ENCODE measurements around the gene HS3ST4. TPM values are rescaled to one million over a fixed set of nuclear protein-coding genes. Genes with fewer than 3 reads are reported as not detected.

The HS3ST4 gene
- total and polyA plus RNA-seq, 2 of the 8 experiments (the other 6 are each of a cell fraction or from before 2014, with no cell fraction given) = 1.9 to 3.3 TPM

GRCh38 chr16:26149364-26150190, 457.8 kb downstream of the HS3ST4 start:
- no peak overlapping the region for H3K4ac ChIP-seq (replicated peaks; ENCODE audit: insufficient read length, low read depth, low read length)
- no peaks in the 10 kb centered on the region for H4K20me1 ChIP-seq (replicated peaks in 1 of 2; ENCODE audit: control insufficient read depth in 1 of 2, insufficient read depth in 2 of 2, low read length in 2 of 2)
- no peak overlapping the region for H2AK5ac ChIP-seq (ENCODE audit: low read depth, low read length)
- no peak overlapping the region for H2BK20ac ChIP-seq (ENCODE audit: low read length)
- no peak overlapping the region; the same call in 1 of the 2 replicates for H4K8ac ChIP-seq (ENCODE audit: extremely low read depth, insufficient read depth, low read length)
- no peak overlapping the region for H3K14ac ChIP-seq (ENCODE audit: insufficient read length)
- H3K27me3 ChIP-seq (replicated peaks in 1 of 4; ENCODE audit: control insufficient read depth in 3 of 4, extremely low read depth in 1 of 4, insufficient read depth in 3 of 4, low read length in 3 of 4) = no peaks in the 10 kb centered on the region
- no peaks in the 10 kb centered on the region for H3K23me2 ChIP-seq (ENCODE audit: low read depth, low read length)
- H2BK15ac ChIP-seq (ENCODE audit: low read length) = no peak overlapping the region
- POLR2A ChIA-PET (ENCODE audit: partially characterized antibody) = no interaction called here
- no peak for DNase-seq (ENCODE audit: low read depth in 1 of 2, low spot score in 2 of 2)
- H3K18ac ChIP-seq (ENCODE audit: extremely low read depth, low read length) = no peak overlapping the region
- no peak overlapping the region for H2BK120ac ChIP-seq (replicated peaks; ENCODE audit: low read depth, low read length)
- no peaks in the 10 kb centered on the region for H3K79me1 ChIP-seq (ENCODE audit: low read depth, low read length)
- peaks cover 0 to 5% (median 2%) of the 10 kb centered on the region in 4 experiments; a peak in 3 of 7 replicates for H3K4me1 ChIP-seq (replicated peaks in 1 of 4; ENCODE audit: control insufficient read depth in 3 of 4, insufficient read depth in 4 of 4, low read length in 3 of 4)
- H3K4me2 ChIP-seq (ENCODE audit: insufficient read depth in 1 of 2, low read depth in 2 of 2, low read length in 2 of 2) = no peak overlapping the region
- CTCF ChIA-PET (ENCODE audit: partially characterized antibody) = no interaction called here
- H3K27ac ChIP-seq (ENCODE audit: low read depth, low read length) = no peak overlapping the region
- H4K5ac ChIP-seq (ENCODE audit: insufficient read length, low read depth, low read length) = no peak overlapping the region
- H3K23ac ChIP-seq (ENCODE audit: insufficient read length) = no peak overlapping the region
- no peak overlapping the region for H4K91ac ChIP-seq (replicated peaks; ENCODE audit: insufficient read length, low read length)
- H2AFZ ChIP-seq (ENCODE audit: low read length) = no peak overlapping the region
- H3K79me2 ChIP-seq (ENCODE audit: control insufficient read depth in 1 of 2, insufficient read depth in 2 of 2, low read length in 2 of 2) = no peaks in the 10 kb centered on the region
- WGBS, 2 experiments (ENCODE audit: extremely low coverage in 1 of 2, insufficient coverage in 1 of 2, insufficient read length in 1 of 2, insufficient replicate concordance in 2 of 2, low coverage in 1 of 2, low lambda C conversion rate in 2 of 2, missing lambda C conversion rate in 1 of 2) = 88% methylated on average over 5 of the region's 5 CpGs; no CpG with 5 or more reads in 1 of the 2 experiments
- no peak overlapping the region for H3K4me3 ChIP-seq (ENCODE audit: extremely low read depth in 1 of 4, insufficient read depth in 2 of 4, low read depth in 3 of 4, low read length in 4 of 4)
- no peak overlapping the region for H2BK5ac ChIP-seq (ENCODE audit: low read depth, low read length)
- no peaks in the 10 kb centered on the region for H3K9me3 ChIP-seq (ENCODE audit: insufficient read depth in 2 of 2, low read depth in 1 of 2, low read length in 1 of 2)
- no peaks in the 10 kb centered on the region for H3K36me3 ChIP-seq (ENCODE audit: control insufficient read depth in 2 of 4, insufficient read depth in 4 of 4, low read length in 3 of 4)
- H2BK12ac ChIP-seq (ENCODE audit: low read depth, low read length) = no peak overlapping the region
- no peak for FAIRE-seq
- H3K9ac ChIP-seq (replicated peaks in 1 of 4; ENCODE audit: extremely low read depth in 1 of 4, low read depth in 3 of 4, low read length in 3 of 4) = no peak overlapping the region
- TF ChIP-seq RBBP5 (IDR thresholded peaks at IDR 0.05; ENCODE audit: borderline replicate concordance, low read depth, low read length) = no peak
- no peak for TF ChIP-seq SIX5 (IDR thresholded peaks at IDR 0.05; ENCODE audit: low read depth, low read length)
- no peak for TF ChIP-seq GTF2F1 (IDR thresholded peaks at IDR 0.05; ENCODE audit: borderline replicate concordance, low read depth, low read length)
- TF ChIP-seq SP2 (IDR thresholded peaks at IDR 0.05; ENCODE audit: low read length) = no peak
- no peak for TF ChIP-seq KDM5A (IDR thresholded peaks at IDR 0.05; ENCODE audit: low read length)
- TF ChIP-seq YY1 (IDR thresholded peaks at IDR 0.05; ENCODE audit: low read depth, low read length) = no peak
- no peak for TF ChIP-seq RAD21 (IDR thresholded peaks at IDR 0.05 in 1 of 2, conservative IDR thresholded peaks at IDR 0.05 in 1 of 2; ENCODE audit: low read depth in 2 of 2, low read length in 2 of 2)
- TF ChIP-seq, protein P1, sequence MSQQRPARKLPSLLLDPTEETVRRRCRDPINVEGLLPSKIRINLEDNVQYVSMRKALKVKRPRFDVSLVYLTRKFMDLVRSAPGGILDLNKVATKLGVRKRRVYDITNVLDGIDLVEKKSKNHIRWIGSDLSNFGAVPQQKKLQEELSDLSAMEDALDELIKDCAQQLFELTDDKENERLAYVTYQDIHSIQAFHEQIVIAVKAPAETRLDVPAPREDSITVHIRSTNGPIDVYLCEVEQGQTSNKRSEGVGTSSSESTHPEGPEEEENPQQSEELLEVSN (IDR thresholded peaks at IDR 0.05) = no peak
- H3K56ac ChIP-seq (replicated peaks; ENCODE audit: insufficient read length, low read depth, low read length) = no peak overlapping the region
